Middle frontal gyrus (tissue), 1 donor: Measurements from ENCODE around the gene FRMPD1.
"Not testable (repeated sequence)": the region's sequence is repeated elsewhere in the genome, so short reads cannot be mapped to it uniquely, and the experiment has no call there.

ENCODE experiments used
- DNase-seq: peaks from one replicate; pipeline ENCODE4 v3.0.0-alpha.2; 2015; ENCODE audit warnings: low spot score; ENCODE audit errors: extremely low spot score

FRMPD1 gene, protein sequence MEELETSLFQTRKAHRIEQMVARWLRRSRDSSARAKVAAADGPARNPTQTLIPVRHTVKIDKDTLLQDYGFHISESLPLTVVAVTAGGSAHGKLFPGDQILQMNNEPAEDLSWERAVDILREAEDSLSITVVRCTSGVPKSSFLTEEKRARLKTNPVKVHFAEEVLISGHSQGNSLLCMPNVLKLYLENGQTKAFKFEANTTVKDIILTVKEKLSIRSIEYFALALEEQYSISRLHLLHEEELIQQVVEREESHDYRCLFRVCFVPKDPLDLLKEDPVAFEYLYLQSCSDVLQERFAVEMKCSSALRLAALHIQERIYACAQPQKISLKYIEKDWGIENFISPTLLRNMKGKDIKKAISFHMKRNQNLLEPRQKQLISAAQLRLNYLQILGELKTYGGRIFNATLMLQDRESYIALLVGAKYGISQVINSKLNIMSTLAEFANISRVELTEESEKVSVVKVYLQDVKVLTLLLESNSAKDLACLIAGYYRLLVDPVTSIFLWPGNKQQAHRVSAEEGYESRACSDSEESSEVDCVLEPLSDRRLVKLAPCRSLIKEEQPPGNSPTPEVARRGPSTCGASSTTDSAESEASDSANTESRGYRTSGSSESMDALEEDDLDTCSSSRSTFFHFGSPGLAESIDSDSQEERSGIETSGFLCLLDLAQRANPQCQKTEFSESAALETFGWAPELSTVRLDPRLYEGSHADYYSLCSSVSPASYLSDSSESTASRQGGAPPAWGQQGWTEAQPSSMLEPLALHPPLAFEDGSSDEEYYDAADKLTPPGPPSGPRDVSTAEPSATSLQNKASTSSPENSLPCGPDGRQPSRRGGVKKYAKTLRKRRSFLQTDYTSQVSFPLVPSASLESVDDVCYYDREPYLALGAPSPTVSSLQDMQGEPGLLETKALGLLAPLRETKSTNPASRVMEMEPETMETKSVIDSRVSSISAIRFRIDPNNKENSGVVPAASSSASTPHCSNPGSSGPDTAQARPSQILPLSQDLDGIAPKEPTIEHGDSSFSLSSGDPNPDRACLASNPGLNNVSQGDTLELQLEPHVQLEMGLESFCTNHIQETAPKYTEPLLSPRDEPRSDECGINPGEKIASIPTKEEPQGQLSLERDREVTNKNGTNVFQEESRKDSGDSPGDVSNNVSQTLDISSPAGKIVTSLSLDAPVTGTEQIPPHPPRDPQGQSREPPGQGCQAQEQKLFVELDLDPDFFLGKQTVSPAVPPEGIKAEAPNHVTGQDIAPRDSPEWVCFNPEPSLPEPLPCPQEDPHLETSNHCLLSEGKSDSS (N-terminal part only)

DNA sequence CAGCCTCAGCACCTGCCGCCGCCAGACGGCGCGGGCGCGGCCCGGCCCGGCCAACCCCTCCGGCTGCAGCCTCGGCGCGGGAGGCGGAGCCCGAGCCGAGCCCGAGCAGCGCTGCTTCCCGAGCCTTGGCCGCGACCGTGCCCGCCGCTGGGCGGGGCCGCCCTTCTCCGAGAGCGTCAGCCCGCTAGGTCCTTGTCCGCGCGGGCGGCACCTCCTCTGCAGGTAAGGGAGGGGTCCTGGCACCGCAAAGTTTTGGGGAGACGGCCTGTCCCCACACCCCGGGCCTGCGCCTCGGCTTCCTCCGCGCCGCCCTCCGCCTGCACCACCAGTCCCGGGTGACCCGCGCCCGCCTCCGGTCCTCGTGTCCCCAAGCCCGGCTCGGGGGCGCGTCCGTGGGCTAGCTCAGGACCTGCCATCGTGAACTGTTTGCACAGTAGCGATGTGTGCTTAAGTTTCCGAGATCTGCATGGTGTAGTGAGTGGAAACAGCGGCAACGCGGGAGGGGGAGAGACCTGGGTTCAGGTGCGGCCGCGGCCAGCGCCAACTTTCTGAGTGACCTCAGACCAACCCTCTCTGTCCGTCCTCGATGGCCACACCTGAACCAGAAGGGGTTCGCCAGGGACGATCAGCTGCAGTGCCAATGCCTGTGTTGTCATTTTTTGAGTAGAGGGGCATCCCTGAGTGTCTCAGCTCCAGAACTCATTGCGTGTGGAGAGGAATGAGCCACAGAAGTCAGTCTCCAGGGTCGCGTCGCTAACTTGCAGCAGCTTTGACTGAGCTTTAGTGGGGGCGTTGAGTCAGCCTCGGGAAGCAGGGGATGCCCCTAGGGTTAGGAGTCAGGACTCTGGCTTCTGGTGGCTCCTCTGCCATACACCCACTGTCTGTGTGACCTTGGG is at the start of gene FRMPD1:
Gene FRMPD1, plus strand, starts transcription at position 82 of the 896 bp plus-strand sequence. CDS start 41,688 bp downstream, outside the sequence.
- no peak for DNase-seq

GRCh38 chr9:37602061-37602460 is 48.7 kb upstream of the FRMPD1 start:
- not testable (repeated sequence) for DNase-seq

- no peak for DNase-seq
Observed at GRCh38 chr9:37602817-37603216, 47.9 kb upstream of the FRMPD1 start.

DNA sequence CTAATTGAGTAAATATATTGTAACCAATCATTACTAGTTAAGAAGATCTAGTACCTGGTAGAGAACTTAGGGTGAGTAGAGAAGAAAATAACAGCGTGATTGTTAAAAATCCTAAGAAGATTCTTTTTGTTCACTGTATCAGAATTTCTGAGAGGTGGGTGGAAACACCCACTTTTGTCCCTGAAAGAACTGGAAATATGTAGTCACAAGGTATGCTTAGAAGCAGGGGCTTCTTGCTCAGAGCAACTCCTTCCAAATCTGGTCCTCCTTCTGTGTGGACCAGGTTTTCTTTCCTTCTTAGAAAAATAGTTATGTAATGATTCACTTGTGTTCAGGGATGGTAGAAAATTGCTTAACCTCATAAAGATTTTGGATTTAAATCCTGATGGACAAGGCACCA is 46.5 kb upstream of the FRMPD1 start:
- DNase-seq: no peak

DNA sequence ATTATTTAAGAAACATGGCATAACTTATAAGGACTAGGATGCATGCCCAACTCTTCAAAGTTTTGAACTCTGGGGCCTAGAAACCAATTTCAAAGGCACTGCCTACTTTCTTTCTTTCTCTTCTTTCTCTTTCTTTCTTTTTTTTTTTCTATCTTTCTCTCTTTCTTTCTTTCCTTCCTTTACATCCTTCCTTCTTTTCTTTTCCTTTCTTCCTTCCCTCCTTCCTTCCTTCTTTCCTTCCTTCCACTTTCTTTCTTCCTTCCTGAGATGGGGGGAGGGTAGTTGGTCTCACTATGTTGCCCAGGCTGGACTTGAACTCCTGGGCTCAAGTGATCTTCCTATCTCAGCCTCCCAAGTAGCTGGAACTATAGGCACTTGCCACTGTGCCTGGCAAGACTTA is 42.5 kb upstream of the FRMPD1 start:
- no peak for DNase-seq

- DNase-seq: no peak
Observed at GRCh38 chr9:37609735-37610397, 40.9 kb upstream of the FRMPD1 start.

GRCh38 chr9:37611014-37611413 is 39.7 kb upstream of the FRMPD1 start:
- no peak for DNase-seq

DNA sequence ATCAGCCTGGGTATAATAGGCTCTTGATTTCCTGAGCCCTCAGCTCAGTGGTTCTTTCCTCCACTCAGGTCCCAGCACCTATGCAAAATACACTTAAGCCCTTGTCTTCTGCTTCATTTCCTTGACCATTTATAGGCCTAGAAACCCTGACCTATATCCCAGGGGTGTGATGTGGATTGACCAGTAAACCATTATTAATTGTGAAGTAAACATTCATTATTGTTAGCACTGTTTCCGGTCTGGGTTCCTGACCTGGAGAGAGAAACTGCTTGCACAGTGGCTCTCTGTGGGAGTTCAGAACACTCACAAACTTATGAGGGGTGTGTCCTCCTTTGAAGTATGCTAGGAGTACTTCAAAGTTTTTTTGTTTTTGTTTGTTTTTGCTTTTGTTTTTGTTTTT is 38.8 kb upstream of the FRMPD1 start:
- DNase-seq: no peak

DNA sequence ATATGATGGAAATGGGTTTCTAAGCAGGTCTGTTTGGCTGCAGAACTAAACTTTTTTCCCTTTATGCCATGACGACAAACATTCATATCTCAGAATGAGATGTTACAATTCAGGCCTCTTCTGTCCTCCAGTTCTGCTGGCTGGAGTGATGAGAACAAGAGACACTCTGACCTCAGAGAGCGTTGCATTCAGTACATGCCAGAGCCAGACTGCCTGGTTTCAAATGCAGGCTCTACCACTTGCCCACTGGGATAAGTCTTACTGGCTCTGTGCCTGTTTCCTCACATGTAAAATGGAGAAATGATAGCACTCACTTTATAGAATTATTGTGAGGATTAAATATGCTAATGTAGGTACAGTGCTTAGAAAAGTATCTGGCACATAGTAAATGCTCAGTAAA is 33.6 kb upstream of the FRMPD1 start:
- DNase-seq: no peak

DNA sequence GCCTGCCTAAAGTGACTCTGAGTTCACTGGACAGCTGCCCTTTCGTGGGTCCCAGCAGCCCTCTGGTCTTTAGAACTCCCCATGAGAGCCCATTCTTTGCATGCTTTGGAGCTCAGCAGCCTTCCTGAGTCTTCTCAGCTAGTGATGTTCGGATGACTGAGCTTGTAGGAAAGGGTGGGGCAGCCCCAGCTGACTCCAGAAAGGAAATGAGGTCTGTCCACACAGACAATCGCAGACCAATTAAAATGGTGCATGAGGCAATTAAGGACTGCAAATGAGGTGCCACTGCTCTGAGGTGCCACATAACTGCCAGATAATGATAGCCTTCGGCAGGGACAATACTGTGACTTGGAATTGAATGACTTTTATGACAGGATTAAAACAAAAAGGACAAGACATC is 32.9 kb upstream of the FRMPD1 start:
- no peak for DNase-seq

DNA sequence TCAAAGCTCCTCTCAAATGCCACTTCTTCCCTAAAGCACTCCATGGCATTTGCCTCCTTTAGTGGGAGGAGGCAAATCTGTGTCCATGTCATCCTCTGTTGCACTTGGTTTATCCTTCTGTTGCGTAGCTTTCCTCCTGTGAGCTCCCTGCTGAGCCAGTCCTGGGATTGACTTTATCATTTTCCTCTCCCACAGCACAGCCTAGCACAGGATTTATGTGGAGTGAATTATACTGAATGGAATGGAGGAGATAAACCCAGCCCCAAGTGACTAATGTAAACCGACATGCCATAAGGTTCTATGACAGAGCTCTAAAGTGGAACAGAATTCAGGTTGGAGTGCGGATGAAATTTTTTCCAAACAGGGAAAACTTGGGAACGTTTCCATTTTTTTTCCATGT is 31.9 kb upstream of the FRMPD1 start:
- DNase-seq: no peak

DNA sequence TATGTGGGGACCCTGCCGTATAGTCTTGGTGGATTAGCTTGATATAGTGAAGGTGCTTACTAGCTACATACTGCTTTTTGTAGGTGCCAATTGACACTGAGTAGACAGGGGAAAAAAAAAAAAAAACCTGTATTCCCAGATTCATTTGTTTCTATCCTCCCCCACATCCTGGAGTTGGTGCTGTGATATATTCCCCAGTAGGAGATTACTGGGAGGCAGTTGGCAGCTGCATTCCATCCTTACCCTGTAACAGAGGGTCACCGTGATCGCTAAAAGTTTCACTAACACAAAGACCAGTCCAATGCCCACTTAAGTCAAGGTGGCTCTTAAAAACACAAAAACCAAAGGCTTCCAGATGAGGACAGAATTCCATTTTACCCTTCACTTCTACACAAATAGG is 30.9 kb upstream of the FRMPD1 start:
- DNase-seq: no peak

GRCh38 chr9:37620396-37620795 is 30.4 kb upstream of the FRMPD1 start:
- no peak for DNase-seq

DNA sequence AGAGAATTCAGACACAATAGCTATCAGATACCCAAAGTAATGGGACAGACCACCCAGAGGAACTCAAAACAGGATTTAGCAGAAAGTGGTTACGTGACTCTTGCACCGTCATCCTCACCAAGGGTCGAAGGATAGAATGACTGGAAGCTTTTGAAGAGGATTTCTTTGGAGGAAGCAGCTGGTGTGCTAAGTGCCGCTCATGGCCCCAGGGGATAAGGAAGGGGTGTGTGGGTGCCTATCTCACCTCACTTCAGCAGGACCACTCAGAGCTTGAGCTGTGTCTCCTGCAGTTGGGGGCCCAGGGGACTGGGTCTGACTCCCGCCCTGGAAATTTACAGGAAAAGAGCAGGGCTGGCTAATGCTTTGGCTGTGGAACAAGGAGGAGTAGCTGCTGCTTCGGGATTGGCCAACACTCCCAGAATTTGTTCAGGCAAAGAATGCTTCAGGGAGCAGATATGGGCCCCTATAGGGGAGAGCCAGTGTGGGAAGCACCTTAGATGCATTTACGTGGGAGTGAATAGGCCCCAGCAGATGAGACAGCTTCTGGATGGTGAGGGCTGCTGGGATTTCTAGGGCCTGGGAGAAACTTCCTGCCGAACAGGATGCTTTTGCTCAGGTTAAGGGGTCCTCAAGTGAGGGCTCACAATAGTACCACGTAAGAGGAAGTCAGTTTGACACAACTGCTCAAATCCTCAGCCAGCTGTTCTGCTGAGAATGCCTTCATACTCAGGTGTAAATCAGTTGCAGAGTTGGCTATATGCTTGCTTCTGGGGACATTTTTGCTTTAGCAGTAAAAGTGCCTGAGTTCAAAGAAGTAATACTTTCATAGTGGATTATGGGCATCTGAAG is 29.3 kb upstream of the FRMPD1 start:
- no peak for DNase-seq

GRCh38 chr9:37622462-37622861 is 28.3 kb upstream of the FRMPD1 start:
- no peak for DNase-seq

DNA sequence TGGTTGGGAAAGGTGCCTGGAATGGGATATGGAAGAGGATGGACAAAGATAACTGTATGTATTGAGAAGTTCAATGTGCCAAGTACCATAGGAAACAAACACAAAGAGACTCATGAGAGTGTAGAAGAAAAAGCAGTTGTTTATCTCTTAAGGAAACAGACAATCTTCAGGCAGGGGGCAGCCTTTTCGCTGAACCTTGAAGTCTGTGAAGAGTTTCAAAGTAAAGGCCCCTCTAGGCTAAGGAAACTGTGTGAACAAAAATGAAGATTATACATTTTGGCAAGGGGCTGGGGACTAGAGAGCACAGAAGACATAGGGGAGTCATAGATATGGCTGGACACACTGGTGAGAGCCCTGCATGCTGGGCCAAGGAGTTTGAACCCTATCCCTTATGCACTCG is 27.5 kb upstream of the FRMPD1 start:
- no peak for DNase-seq

DNA sequence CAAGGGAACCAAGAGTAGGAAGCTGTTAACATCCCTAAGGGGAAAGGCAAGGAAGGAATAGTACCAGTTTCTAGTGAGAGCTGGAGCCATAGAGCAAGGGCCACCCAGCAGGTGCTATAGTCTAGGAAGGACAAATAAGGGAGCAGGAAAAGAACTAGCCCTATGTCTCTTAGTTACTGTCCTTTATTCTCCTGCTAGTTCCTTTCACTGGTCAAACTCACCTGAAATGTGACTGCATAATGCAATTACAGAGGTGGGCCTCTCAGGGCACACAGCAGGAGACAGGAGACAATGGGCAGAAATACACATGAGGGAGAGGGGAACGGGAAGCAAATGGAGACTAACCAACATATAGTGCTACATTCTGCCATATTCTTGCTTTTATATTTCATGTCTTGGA is 26.7 kb upstream of the FRMPD1 start:
- DNase-seq: no peak

DNA sequence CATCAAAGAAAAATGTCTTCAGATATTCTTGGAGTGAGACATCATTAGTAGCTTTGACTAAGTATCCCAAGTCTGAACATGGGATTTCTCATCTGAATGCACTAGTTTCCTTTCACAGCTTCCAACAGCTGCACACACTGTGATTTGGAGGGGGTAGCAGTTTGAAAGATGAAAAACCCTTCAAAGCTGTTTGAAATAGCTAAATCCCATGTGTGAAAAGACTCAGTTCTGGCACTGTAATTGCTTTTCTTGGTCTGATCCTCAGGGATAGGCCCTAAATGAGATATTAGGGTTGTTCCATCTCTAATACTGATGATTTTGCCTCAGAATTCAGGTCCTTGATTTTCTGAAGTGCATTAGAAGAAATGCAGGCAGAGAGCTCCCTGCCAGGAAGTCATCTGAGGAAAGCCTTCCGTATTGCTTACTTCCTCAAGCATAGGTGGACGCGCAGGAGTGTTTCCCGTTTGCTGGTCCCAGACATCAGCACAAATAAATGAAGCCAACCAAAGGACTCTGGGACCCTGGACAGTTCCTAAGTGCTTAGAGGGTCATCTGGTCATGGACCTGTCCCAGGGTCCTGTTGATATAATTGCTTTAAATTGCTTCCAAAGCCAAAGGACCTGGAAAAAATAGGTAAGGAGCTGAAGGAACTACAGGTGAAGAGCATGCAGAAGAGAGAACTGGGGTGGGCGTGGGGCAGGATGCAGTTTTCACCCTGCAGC is 25.6 kb upstream of the FRMPD1 start:
- DNase-seq: no peak
